Muscle of leg (tissue), 16 donors: ENCODE measurements around the gene TMEM237. TPM values are rescaled to one million over a fixed set of nuclear protein-coding genes. Genes with fewer than 3 reads are reported as not detected.
"Not testable (repeated sequence)": the region's sequence is repeated elsewhere in the genome, so short reads cannot be mapped to it uniquely, and the experiment has no call there.

Source experiments
- DNase-seq: peaks from one replicate; pipeline ENCODE4 v3.0.0; 2013
- H3K27ac ChIP-seq: one replicate; pipeline ENCODE4 v1.5.1; 2013; ENCODE audit warnings: mild to moderate bottlenecking, low read length, control low read depth
- H3K27me3 ChIP-seq: one replicate; pipeline ENCODE4 v1.6.1; 2013; ENCODE audit warnings: low read length; ENCODE audit not compliant: control insufficient read depth, insufficient read depth
- H3K36me3 ChIP-seq: one replicate; pipeline ENCODE4 v1.6.1; 2013; ENCODE audit warnings: low read length; ENCODE audit not compliant: control insufficient read depth, insufficient read depth
- H3K4me1 ChIP-seq: one replicate; pipeline ENCODE4 v1.6.1; 2013; ENCODE audit warnings: low read length; ENCODE audit not compliant: control insufficient read depth, insufficient read depth
- H3K4me3 ChIP-seq: one replicate; pipeline ENCODE4 v1.5.1; 2013; ENCODE audit warnings: low read length, control low read depth
- H3K9me3 ChIP-seq: replicated peaks from 2 replicates; pipeline ENCODE4 v1.6.1; 2013; ENCODE audit warnings: low read depth, low read length; ENCODE audit not compliant: control insufficient read depth
- WGBS: methylation state at CpG from one replicate; pipeline ENCODE4 v1.1.5; 2013; ENCODE audit warnings: missing lambda C conversion rate; ENCODE audit not compliant: insufficient coverage; 5-methylcytosine and 5-hydroxymethylcytosine counted together
- long read RNA-seq, 11 donors: transcript quantifications; one replicate each; lab custom pipeline, GENCODE V29; 2026
- polyA plus RNA-seq, 8 donors: library from polyadenylated mRNA; unstranded; fragments of 120-200 nt; gene quantifications; one replicate each; pipeline versions ENCODE4 v1.2.1 to v1.2.3, GENCODE V29; 2013; ENCODE audit warnings: inconsistent platforms in 1 of 8, low replicate concordance in 1 of 8; ENCODE audit not compliant: insufficient read length in 8 of 8, insufficient read depth in 1 of 8
- total RNA-seq: library from RNA; stranded (reverse); fragments of 120-200 nt; gene quantifications from one replicate; pipeline ENCODE4 v1.2.4, GENCODE V29; 2013

Gene TMEM237, protein sequence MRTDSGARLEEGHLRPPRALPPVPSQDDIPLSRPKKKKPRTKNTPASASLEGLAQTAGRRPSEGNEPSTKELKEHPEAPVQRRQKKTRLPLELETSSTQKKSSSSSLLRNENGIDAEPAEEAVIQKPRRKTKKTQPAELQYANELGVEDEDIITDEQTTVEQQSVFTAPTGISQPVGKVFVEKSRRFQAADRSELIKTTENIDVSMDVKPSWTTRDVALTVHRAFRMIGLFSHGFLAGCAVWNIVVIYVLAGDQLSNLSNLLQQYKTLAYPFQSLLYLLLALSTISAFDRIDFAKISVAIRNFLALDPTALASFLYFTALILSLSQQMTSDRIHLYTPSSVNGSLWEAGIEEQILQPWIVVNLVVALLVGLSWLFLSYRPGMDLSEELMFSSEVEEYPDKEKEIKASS
- total RNA-seq: 38.8 TPM
- polyA plus RNA-seq: 10 to 100 TPM; 28.6 to 40.9 (median 31.7) TPM
- long read RNA-seq, donor 1, full-length matches to known transcripts: 3 of 3 reads
- long read RNA-seq, donor 1, partial matches to known transcripts: 0 of 3 reads
- long read RNA-seq, donor 1, other reads (novel, unspliced or antisense): 0 of 3 reads
- long read RNA-seq, donor 2, partial matches to known transcripts: 0 of 1 reads
- long read RNA-seq, donor 2, other reads (novel, unspliced or antisense): 0 of 1 reads
- long read RNA-seq, donor 3, full-length matches to known transcripts: 7 of 13 reads
- long read RNA-seq, donor 3, partial matches to known transcripts: 0 of 13 reads
- long read RNA-seq, donor 3, other reads (novel, unspliced or antisense): 6 of 13 reads
- long read RNA-seq, donor 4, partial matches to known transcripts: 0 of 2 reads
- long read RNA-seq, donor 4, other reads (novel, unspliced or antisense): 0 of 2 reads
- long read RNA-seq, donor 5, full-length matches to known transcripts: 9 of 26 reads
- long read RNA-seq, donor 5, partial matches to known transcripts: 6 of 26 reads
- long read RNA-seq, donor 5, other reads (novel, unspliced or antisense): 11 of 26 reads
- long read RNA-seq, donor 6, partial matches to known transcripts: 0 of 13 reads
- long read RNA-seq, donor 6, other reads (novel, unspliced or antisense): 9 of 13 reads
- long read RNA-seq, donor 7, full-length matches to known transcripts: 4 of 4 reads
- long read RNA-seq, donor 7, partial matches to known transcripts: 0 of 4 reads
- long read RNA-seq, donor 7, other reads (novel, unspliced or antisense): 0 of 4 reads
- long read RNA-seq, donor 8, full-length matches to known transcripts: 3 of 3 reads
- long read RNA-seq, donor 8, partial matches to known transcripts: 0 of 3 reads
- long read RNA-seq, donor 8, other reads (novel, unspliced or antisense): 0 of 3 reads
- long read RNA-seq, donor 9, full-length matches to known transcripts: 1 of 1 reads
- long read RNA-seq, donor 9, partial matches to known transcripts: 0 of 1 reads
- long read RNA-seq, donor 9, other reads (novel, unspliced or antisense): 0 of 1 reads
- long read RNA-seq, donor 10, full-length matches to known transcripts: 7 of 7 reads
- long read RNA-seq, donor 10, partial matches to known transcripts: 0 of 7 reads
- long read RNA-seq, donor 10, other reads (novel, unspliced or antisense): 0 of 7 reads
- long read RNA-seq, donor 11, full-length matches to known transcripts: 4 of 4 reads
- long read RNA-seq, donor 11, partial matches to known transcripts: 0 of 4 reads
- long read RNA-seq, donor 11, other reads (novel, unspliced or antisense): 0 of 4 reads

DNA sequence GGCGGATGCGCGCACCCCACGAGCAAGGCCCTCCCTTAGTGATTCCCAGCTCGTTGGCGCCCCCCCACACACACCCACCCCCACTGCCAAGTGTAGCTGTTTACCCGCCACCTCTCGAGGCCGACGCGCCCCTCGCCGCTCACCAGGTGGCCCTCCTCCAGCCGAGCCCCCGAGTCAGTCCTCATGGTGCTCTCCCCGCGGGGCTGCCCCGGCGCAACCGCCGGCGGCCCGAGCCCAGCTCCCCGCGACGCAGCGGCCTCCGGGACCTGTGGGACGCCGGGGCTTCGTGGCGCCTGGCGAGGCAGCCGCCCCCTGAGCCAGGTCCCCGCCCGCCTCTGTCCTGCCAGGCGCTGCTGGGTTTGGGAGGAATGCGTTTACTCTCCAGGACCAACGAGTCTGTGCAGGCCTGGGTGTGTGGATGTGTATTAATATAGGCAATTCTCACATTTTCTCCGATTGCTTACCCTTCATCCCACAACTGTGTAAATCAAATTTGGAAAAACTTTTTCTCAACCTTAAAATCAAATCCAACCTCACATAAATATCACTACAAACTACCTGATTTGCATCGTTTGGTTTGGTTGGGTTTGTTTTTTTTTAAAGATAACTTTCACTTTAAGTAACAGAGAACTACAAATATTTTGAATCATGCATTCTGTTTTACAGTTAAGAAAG lies at the start of gene TMEM237:
TSS of gene TMEM237 (minus strand) at position 288 of the 675 bp plus-strand sequence. CDS start at position 185, 103 bp downstream.
- Histone ChIP-seq H3K4me3 (peak within 1 kb of the TSS; percentile 97), H3K36me3 (no peaks in the 10 kb centered on the region), H3K27ac (peak within 1 kb of the TSS; percentile 98), H3K9me3 (no peaks in the 10 kb centered on the region), H3K27me3 (no peaks in the 10 kb centered on the region), H3K4me1 (no peaks in the 10 kb centered on the region)
- DNase-seq: peak; percentile 71
- WGBS: under 1% methylated on average over 27 of the region's 41 CpGs

DNA sequence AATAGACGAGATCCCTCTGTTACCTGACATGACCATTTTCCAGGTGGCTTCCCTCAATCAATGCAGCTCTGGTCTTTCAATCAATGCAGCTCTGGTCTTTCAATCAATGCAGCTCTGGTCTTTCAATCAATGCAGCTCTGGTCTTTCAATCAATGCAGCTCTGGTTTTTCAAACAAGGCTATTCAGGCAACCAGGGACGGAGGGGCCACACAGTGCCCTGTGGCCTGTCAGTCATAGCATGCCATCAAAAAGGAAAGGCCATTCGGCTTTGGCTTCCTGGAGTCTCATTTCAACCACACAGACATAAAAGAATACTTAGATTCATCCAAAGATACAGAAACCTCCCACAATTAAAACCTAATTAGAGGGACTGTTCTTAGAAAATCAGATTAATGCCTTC lies 41.9 kb upstream of the TMEM237 start:
- 67% methylated on average over 2 of the region's 3 CpGs for WGBS
- Histone ChIP-seq H3K27ac (no peak overlapping the region), H3K9me3 (no peaks in the 10 kb centered on the region), H3K36me3 (no peaks in the 10 kb centered on the region), H3K4me1 (no peaks in the 10 kb centered on the region), H3K27me3 (no peaks in the 10 kb centered on the region), H3K4me3 (no peak overlapping the region)
- DNase-seq: no peak

DNA sequence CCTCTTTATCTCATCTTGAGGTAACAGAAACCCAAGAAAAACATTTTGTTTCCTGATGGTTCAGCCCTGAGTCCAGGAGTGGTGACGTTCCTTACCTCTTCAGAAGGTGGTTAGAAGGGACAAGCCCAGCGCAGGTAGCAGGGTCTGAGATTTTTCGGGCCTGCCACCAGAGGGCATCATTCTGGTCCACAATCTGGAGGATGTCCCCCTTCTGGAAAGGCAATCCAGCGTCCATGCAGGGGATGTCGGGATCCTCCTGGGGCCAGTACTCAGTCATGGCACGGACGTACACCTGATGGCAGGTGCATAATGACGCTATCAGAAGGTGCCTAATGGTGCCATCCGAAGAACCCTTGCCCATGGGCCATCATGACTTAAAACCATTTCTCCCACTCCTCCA lies 37.4 kb upstream of the TMEM237 start:
- Histone ChIP-seq H3K4me3 (no peak overlapping the region), H3K9me3 (no peaks in the 10 kb centered on the region), H3K27ac (no peak overlapping the region), H3K36me3 (no peaks in the 10 kb centered on the region), H3K27me3 (no peaks in the 10 kb centered on the region), H3K4me1 (no peaks in the 10 kb centered on the region)
- no peak for DNase-seq
- WGBS: 42% methylated on average over 8 of the region's 9 CpGs

DNA sequence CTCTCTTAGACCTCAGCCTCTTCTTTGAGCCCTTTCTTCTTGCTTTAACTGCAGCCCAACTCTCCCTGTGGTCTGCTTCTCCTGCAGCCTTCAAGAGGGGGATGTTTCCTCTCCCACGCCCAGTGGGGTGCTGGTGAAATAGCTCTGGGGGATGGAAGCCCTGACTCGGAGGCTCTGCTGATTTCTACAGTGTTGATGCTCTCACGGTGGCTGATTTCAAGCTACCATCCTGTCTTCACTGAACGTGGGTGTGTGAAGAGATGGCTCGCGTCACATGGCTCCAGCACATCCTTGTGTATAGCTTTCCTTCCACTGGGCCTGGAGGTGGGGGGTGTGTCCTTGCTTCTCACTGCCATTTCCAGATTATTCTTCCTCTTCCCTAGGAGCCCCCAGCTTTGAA lies 35.1 kb upstream of the TMEM237 start:
- Histone ChIP-seq H3K27ac (no peak overlapping the region), H3K27me3 (no peaks in the 10 kb centered on the region), H3K4me3 (no peak overlapping the region), H3K9me3 (no peaks in the 10 kb centered on the region), H3K4me1 (no peaks in the 10 kb centered on the region), H3K36me3 (no peaks in the 10 kb centered on the region)
- DNase-seq: no peak
- WGBS: 0% methylated on average over 1 of the region's 6 CpGs

DNA sequence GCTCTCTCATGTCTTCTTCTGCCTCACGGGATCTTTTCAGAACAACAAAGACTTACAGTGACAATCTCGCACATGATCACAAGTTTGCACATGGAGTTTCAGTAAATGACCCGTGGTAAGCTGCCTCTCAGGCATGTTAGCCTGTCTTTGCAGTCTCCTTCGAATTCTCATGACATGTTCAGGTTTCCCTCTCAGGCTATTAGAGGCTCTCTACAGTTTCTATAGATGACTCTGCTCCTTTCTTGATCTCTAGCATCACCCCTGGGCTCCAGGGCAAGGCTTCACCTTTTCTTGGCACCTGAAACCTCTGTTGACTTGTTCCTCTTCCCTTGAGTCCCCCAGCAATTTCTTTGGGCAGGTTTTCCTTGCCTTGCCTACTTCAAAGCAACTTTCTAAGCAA lies 32.2 kb upstream of the TMEM237 start:
- WGBS: 83% methylated on average over 4 of the region's 4 CpGs
- Histone ChIP-seq H3K36me3 (no peaks in the 10 kb centered on the region), H3K4me3 (no peak overlapping the region), H3K27ac (no peak overlapping the region), H3K27me3 (no peaks in the 10 kb centered on the region), H3K4me1 (no peaks in the 10 kb centered on the region), H3K9me3 (no peaks in the 10 kb centered on the region)
- DNase-seq: no peak

DNA sequence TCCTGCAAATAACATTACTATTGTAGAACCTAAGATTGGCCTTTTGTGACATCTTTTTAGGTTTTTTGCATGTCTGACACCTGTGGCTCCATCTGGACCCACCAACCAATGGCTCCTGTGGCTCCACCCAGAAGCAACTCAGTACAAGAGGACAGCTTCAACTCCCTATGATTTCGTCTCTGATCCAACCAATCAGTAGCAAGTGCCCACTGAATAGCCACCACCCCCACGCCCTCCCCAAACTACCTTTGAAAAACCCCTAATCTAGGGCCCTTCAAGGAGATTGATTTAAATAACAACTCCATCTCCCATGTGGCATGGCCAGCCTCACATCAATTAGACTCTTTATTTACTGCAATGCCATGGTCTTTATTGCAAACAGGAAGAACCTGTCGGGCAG lies 31.5 kb upstream of the TMEM237 start:
- DNase-seq: no peak
- no peaks in the 10 kb centered on the region for H3K36me3 ChIP-seq
- H3K4me3 ChIP-seq: no peak overlapping the region
- WGBS: 69% methylated on average over 2 of the region's 3 CpGs
- H3K27ac ChIP-seq: no peak overlapping the region
- H3K4me1 ChIP-seq: no peaks in the 10 kb centered on the region
- no peaks in the 10 kb centered on the region for H3K9me3 ChIP-seq
- H3K27me3 ChIP-seq: no peaks in the 10 kb centered on the region

DNA sequence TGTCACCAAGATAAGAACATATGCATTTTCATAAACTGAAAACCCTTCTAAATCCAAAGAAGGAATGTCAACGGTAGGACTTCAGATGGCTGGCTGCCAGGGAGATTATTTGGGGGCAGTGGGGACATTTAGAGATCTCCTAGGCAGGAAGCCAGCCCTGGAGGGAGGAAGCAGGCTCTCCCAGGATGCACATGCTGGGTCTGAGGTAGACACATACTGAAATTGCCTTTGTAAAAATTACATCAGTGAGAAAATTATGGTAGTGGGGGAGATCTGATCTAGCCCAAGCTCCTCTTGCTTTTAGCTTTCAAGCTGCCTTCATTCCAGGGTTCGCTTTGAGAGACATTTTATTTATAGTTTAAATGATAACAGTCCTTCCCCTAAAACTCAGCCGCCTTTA lies 31.0 kb upstream of the TMEM237 start:
- H3K27ac ChIP-seq: no peak overlapping the region
- H3K4me1 ChIP-seq: no peaks in the 10 kb centered on the region
- no CpG with 5 or more reads among the region's 3 CpGs for WGBS
- H3K9me3 ChIP-seq: no peaks in the 10 kb centered on the region
- no peak overlapping the region for H3K4me3 ChIP-seq
- H3K36me3 ChIP-seq: no peaks in the 10 kb centered on the region
- no peak for DNase-seq
- no peaks in the 10 kb centered on the region for H3K27me3 ChIP-seq

DNA sequence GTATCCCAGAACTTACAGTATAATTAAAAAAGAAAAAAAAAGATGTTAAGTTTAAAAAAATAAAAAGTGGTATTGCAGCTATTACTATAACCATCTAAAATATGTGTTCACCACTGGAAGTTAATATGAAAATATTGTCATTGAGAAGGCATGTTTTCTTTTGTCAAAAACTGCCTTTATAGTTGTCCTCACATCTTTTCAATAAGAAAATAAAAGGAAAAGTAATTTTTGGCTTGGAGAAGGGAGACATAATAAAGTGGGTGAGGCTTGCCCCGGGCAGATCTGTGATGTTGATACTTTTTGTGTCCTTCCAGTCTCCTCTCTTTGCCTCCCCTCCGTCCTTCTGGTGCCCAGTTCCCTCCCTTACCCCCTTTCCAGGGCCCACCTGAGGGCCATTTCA lies 30.2 kb upstream of the TMEM237 start:
- no peak for DNase-seq
- no peaks in the 10 kb centered on the region for H3K27me3 ChIP-seq
- 67% methylated on average over 1 of the region's 2 CpGs for WGBS

DNA sequence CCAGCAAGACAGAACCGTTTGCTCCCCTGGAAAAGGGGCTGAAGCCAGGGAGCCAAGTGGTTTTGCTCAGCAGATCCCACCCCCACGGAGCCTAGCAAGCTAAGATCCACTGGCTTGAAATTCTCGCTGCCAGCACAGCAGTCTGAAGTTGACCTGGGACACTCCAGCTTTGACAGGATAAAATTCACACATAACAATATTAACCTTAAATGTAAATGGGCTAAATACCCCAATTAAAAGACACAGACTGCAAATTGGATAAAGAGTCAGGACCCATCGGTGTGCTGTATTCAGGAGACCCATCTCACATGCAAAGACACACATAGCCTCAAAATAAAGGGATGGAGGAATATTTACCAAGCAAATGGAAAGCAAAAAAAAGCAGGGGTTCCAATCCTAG lies 27.9 kb upstream of the TMEM237 start:
- H3K27me3 ChIP-seq, H3K36me3 ChIP-seq, H3K9me3 ChIP-seq, DNase-seq, H3K4me3 ChIP-seq, H3K27ac ChIP-seq, H3K4me1 ChIP-seq: not testable (repeated sequence)
- 20% methylated on average over 1 of the region's 4 CpGs for WGBS

More for the DNA sequence above, 30.2 kb upstream of the TMEM237 start:
- Histone ChIP-seq H3K27ac (no peak overlapping the region), H3K4me1 (no peaks in the 10 kb centered on the region), H3K36me3 (no peaks in the 10 kb centered on the region), H3K9me3 (no peaks in the 10 kb centered on the region), H3K4me3 (no peak overlapping the region)
